Adrenal gland (tissue), 5 donors: ENCODE measurements around the gene UBAC1.

Source experiments
- CTCF ChIP-seq, 6 experiments: fragments of 450-650 bp in 4 of 6; fragments of 200-600 bp in 2 of 6; sonication (generic) in 1 of 6; IDR thresholded peaks; 1 replicate in 5 of 6; 2 replicates in 1 of 6; pipeline versions ENCODE4 v1.5.1 to v1.8.0; 2016 to 2021; ENCODE audit warnings: antibody characterized with exemption in 6 of 6, mild to moderate bottlenecking in 2 of 6, moderate library complexity in 1 of 6
- POLR2A ChIP-seq, 2 donors: fragments of 450-650 bp; IDR thresholded peaks; one replicate each; pipeline ENCODE4 v1.6.1; 2017; ENCODE audit warnings: antibody characterized with exemption in 2 of 2, mild to moderate bottlenecking in 2 of 2, moderate library complexity in 1 of 2
- donor health status: DM: no; HTN: no; CAD: no.

- no peak for TF ChIP-seq POLR2A (IDR thresholded peaks at IDR 0.05)
- no peak for TF ChIP-seq CTCF (IDR thresholded peaks at IDR 0.05)
These were observed 1.4 kb downstream of the UBAC1 start for GRCh38 chr9:135959814-135960213.
